IMR-90 (cell line): ENCODE data around the gene DGKQ. TPM values are rescaled to one million over a fixed set of nuclear protein-coding genes. Genes with fewer than 3 reads are reported as not detected.
A peak's percentile ranks its signal among the peaks of the same experiment; 100 is the strongest.

Experiments used
- ATAC-seq: fragments of 200-7000 bp; cut with Tn5 transposase; 2 replicates; pipeline ENCODE4 v1.9.1; 2020; ENCODE audit warnings: low read depth, mild to moderate bottlenecking, moderate library complexity
- BruUV-seq: library from RNA; stranded (reverse); fragments of 400-500 nt; replicated peaks from 2 replicates; lab custom pipeline; 2021; lab: Mats Ljungman, UMichigan
- CTCF ChIA-PET: fragments of 300-600 bp; formaldehyde crosslinking; extraction: SDS; loops from one replicate; lab custom pipeline; 2021; ENCODE audit warnings: antibody characterized with exemption; lab: Yijun Ruan, JAX
- POLR2A ChIA-PET: fragments of 300-600 bp; sonication (Branson Sonifier 250); formaldehyde crosslinking; loops from one replicate; lab custom pipeline; 2022; ENCODE audit warnings: antibody characterized with exemption; ENCODE audit not compliant: unreplicated experiment; lab: Charles Lee
- DNase-seq: peaks from one replicate; pipeline ENCODE4 v3.0.0; 2013
- H2AFZ ChIP-seq: replicated peaks from 2 replicates; pipeline ENCODE3; 2013; ENCODE audit warnings: low read length, mild to moderate bottlenecking; ENCODE audit not compliant: poor library complexity
- H2AK5ac ChIP-seq: 2 replicates; pipeline ENCODE4 v1.6.1; 2013; ENCODE audit warnings: low read depth, low read length, inconsistent platforms
- H2AK9ac ChIP-seq: replicated peaks from 2 replicates; pipeline ENCODE3; 2013; ENCODE audit warnings: mild to moderate bottlenecking, low read depth, low read length, moderate library complexity; ENCODE audit not compliant: poor library complexity
- H2BK120ac ChIP-seq: 2 replicates; pipeline ENCODE4 v1.6.1; 2013; ENCODE audit warnings: low read depth, low read length, inconsistent platforms
- H2BK15ac ChIP-seq: 3 replicates; pipeline ENCODE4 v1.6.1; 2013; ENCODE audit warnings: low read depth, low read length, inconsistent platforms
- H2BK20ac ChIP-seq: 2 replicates; pipeline ENCODE4 v1.6.1; 2013; ENCODE audit warnings: low read depth, mild to moderate bottlenecking, inconsistent platforms, low read length, moderate library complexity
- H2BK5ac ChIP-seq: 2 replicates; pipeline ENCODE4 v1.6.1; 2013; ENCODE audit warnings: mild to moderate bottlenecking, low read depth, low read length, inconsistent platforms; ENCODE audit not compliant: poor library complexity, severe bottlenecking
- H3K14ac ChIP-seq: replicated peaks from 2 replicates; pipeline ENCODE4 v1.6.1; 2013; ENCODE audit warnings: low read depth, low read length, inconsistent platforms
- H3K18ac ChIP-seq: 2 replicates; pipeline ENCODE4 v1.6.1; 2013; ENCODE audit warnings: low read depth, low read length, control low read depth
- H3K23ac ChIP-seq: 2 replicates; pipeline ENCODE4 v1.6.1; 2013; ENCODE audit warnings: low read depth, low read length, inconsistent platforms
- H3K27ac ChIP-seq: 2 replicates; pipeline ENCODE4 v1.5.1; 2013; ENCODE audit warnings: mild to moderate bottlenecking, control low read depth, low read length; ENCODE audit not compliant: insufficient read depth
- H3K27me3 ChIP-seq: 2 replicates; pipeline ENCODE4 v1.6.1; 2013; ENCODE audit warnings: low read length; ENCODE audit not compliant: control insufficient read depth, insufficient read depth
- H3K36me3 ChIP-seq: 2 replicates; pipeline ENCODE4 v1.6.1; 2013; ENCODE audit warnings: low read length, mixed read lengths; ENCODE audit not compliant: control insufficient read depth, insufficient read depth
- H3K4ac ChIP-seq: 2 replicates; pipeline ENCODE4 v1.6.1; 2013; ENCODE audit warnings: low read depth, low read length, inconsistent platforms
- H3K4me1 ChIP-seq: 2 replicates; pipeline ENCODE4 v1.6.1; 2013; ENCODE audit warnings: low read length, mixed read lengths; ENCODE audit not compliant: control insufficient read depth, insufficient read depth
- H3K4me2 ChIP-seq: 2 replicates; pipeline ENCODE4 v1.6.1; 2013; ENCODE audit warnings: low read depth, mild to moderate bottlenecking, control low read depth, low read length, moderate library complexity
- H3K4me3 ChIP-seq: 2 replicates; pipeline ENCODE4 v1.5.1; 2013; ENCODE audit warnings: low read depth, mild to moderate bottlenecking, control low read depth, low read length, moderate library complexity; ENCODE audit not compliant: insufficient read depth
- H3K56ac ChIP-seq: 2 replicates; pipeline ENCODE4 v1.6.1; 2013; ENCODE audit warnings: low read length, inconsistent platforms; ENCODE audit not compliant: insufficient read depth; ENCODE audit errors: extremely low read depth
- H3K79me1 ChIP-seq, 2 experiments: 2 replicates each; pipeline ENCODE4 v1.6.1; 2013; ENCODE audit warnings: low read length in 2 of 2, inconsistent platforms in 1 of 2, low read depth in 1 of 2
- H3K9ac ChIP-seq: 2 replicates; pipeline ENCODE4 v1.6.1; 2013; ENCODE audit warnings: low read depth, low read length, control low read depth
- H3K9me1 ChIP-seq: 2 replicates; pipeline ENCODE4 v1.6.1; 2013; ENCODE audit warnings: low read length, inconsistent platforms; ENCODE audit not compliant: insufficient read depth
- H3K9me3 ChIP-seq: 2 replicates; pipeline ENCODE4 v1.6.1; 2013; ENCODE audit warnings: low read length; ENCODE audit not compliant: control insufficient read depth, insufficient read depth
- H4K20me1 ChIP-seq: 2 replicates; pipeline ENCODE4 v1.6.1; 2013; ENCODE audit warnings: low read length, inconsistent platforms; ENCODE audit not compliant: insufficient read depth
- H4K5ac ChIP-seq: 2 replicates; pipeline ENCODE4 v1.6.1; 2013; ENCODE audit warnings: mild to moderate bottlenecking, low read depth, low read length, control low read depth
- H4K8ac ChIP-seq, 2 experiments: 2 replicates each; pipeline ENCODE4 v1.6.1; 2013; ENCODE audit warnings: low read depth in 2 of 2, low read length in 2 of 2, control low read depth in 1 of 2, inconsistent platforms in 1 of 2
- H4K91ac ChIP-seq: 2 replicates; pipeline ENCODE4 v1.6.1; 2013; ENCODE audit warnings: low read depth, low read length, inconsistent platforms; ENCODE audit not compliant: insufficient read depth
- BHLHE40 ChIP-seq: fragments of 150-350 bp; IDR thresholded peaks from 2 replicates; pipeline ENCODE4 v1.6.1; 2016; ENCODE audit warnings: mild to moderate bottlenecking, low read depth, low read length
- CEBPB ChIP-seq: IDR thresholded peaks from 2 replicates; pipeline ENCODE4 v1.6.1; 2012; ENCODE audit warnings: low read depth, low read length, improper control_type of control experiment
- CHD1 ChIP-seq: IDR thresholded peaks from 2 replicates; pipeline ENCODE4 v1.6.1; 2012; ENCODE audit warnings: low read depth, low read length, improper control_type of control experiment
- ELK1 ChIP-seq: fragments of 150-350 bp; IDR thresholded peaks from 2 replicates; pipeline ENCODE4 v1.6.1; 2016; ENCODE audit warnings: low read depth, mild to moderate bottlenecking, low read length, moderate library complexity, borderline replicate concordance
- FOS ChIP-seq: fragments of 150-350 bp; IDR thresholded peaks from 2 replicates; pipeline ENCODE4 v1.6.1; 2016; ENCODE audit warnings: low read depth, low read length
- MAFK ChIP-seq: IDR thresholded peaks from 2 replicates; pipeline ENCODE4 v1.6.1; 2012; ENCODE audit warnings: low read depth, low read length, improper control_type of control experiment
- MAZ ChIP-seq: IDR thresholded peaks from 2 replicates; pipeline ENCODE4 v1.6.1; 2012; ENCODE audit warnings: low read depth, mild to moderate bottlenecking, low read length, improper control_type of control experiment, moderate library complexity, borderline replicate concordance
- MXI1 ChIP-seq: IDR thresholded peaks from 2 replicates; pipeline ENCODE4 v1.6.1; 2012; ENCODE audit warnings: low read depth, mild to moderate bottlenecking, low read length, moderate library complexity, borderline replicate concordance
- NFE2L2 ChIP-seq: fragments of 150-350 bp; IDR thresholded peaks from 2 replicates; pipeline ENCODE4 v1.6.1; 2016; ENCODE audit warnings: low read depth, mild to moderate bottlenecking, low read length
- RCOR1 ChIP-seq: IDR thresholded peaks from 2 replicates; pipeline ENCODE4 v1.6.1; 2012; ENCODE audit warnings: mild to moderate bottlenecking, low read length, improper control_type of control experiment; ENCODE audit not compliant: insufficient replicate concordance
- RFX5 ChIP-seq: IDR thresholded peaks from 2 replicates; pipeline ENCODE4 v1.8.0; 2012; ENCODE audit warnings: low read depth, mild to moderate bottlenecking, low read length, moderate library complexity
- SMC3 ChIP-seq: fragments of 150-350 bp; IDR thresholded peaks from 2 replicates; pipeline ENCODE4 v1.6.1; 2016; ENCODE audit warnings: low read depth, mild to moderate bottlenecking, antibody characterized with exemption, low read length, moderate library complexity
- USF2 ChIP-seq: fragments of 150-350 bp; IDR thresholded peaks from 2 replicates; pipeline ENCODE4 v1.6.1; 2017; ENCODE audit warnings: mild to moderate bottlenecking, antibody characterized with exemption, low read length, low read depth
- WGBS, 2 experiments: methylation state at CpG; one replicate each; pipeline versions ENCODE4 v1.1.5 to v1.1.7; 2013; ENCODE audit warnings: missing lambda C conversion rate in 2 of 2; ENCODE audit not compliant: insufficient read length in 1 of 2; ENCODE audit errors: extremely low coverage in 2 of 2; 5-methylcytosine and 5-hydroxymethylcytosine counted together
- dilution Hi-C: fragments of 300-500 bp; cut with HindIII; formaldehyde crosslinking; loops from one replicate; pipeline ENCODE4 v1.14.3; 2018; ENCODE audit warnings: low sequenced_read_pairs; ENCODE audit not compliant: unreplicated experiment
- in situ Hi-C: fragments of 300-500 bp; cut with MboI; formaldehyde crosslinking; loops from 3 replicates; pipeline ENCODE4 v1.14.3; 2019; ENCODE audit warnings: low sequenced_read_pairs, inconsistent platforms, mixed read lengths
- intact Hi-C: fragments of 100-400 bp; cut with micrococcal nuclease; formaldehyde crosslinking; loops from 2 replicates; pipeline ENCODE4 v1.10.0; 2022
- polyA plus RNA-seq, 3 experiments: library from polyadenylated mRNA; depleted of rRNA; stranded (reverse); fragments of >200 nt; gene quantifications; 2 replicates each; pipeline ENCODE4 v1.2.3, GENCODE V29; 2012; ENCODE audit warnings: low replicate concordance in 1 of 3
- total RNA-seq: library from RNA; depleted of rRNA; stranded (reverse); fragments of >200 nt; gene quantifications from 2 replicates; pipeline ENCODE4 v1.2.3, GENCODE V29; 2012

DGKQ gene
- total and polyA plus RNA-seq, 2 of the 4 experiments (the other 2 are of a cell fraction), result 4.3 to 15.6 TPM

GRCh38 chr4:986879-987623 lies 13.7 kb upstream of the DGKQ start, which contains the start of gene IDUA (continued):
- TF ChIP-seq SMC3 (peak; percentile 15; the same call in 1 of the 2 replicates), RCOR1 (no peak), FOS (no peak)

GRCh38 chr4:986428-986878 lies 13.1 kb upstream of the DGKQ start:
- in situ Hi-C loops, result no loop called here
- Histone ChIP-seq H3K27me3 (no peaks in the 10 kb centered on the region), H2AFZ (peak overlapping the region; percentile 96), H4K5ac (peak overlapping the region; percentile 91), H3K56ac (peak overlapping the region; percentile 42; the same call in 1 of the 2 replicates), H4K20me1 (no peaks in the 10 kb centered on the region; the same call in 1 of the 2 replicates), H4K8ac (peak overlapping the region; percentile 34 to 86), H3K27ac (peak overlapping the region; percentile 81), H3K18ac (peak overlapping the region; percentile 91), H3K23ac (peak overlapping the region; percentile 94), H3K14ac (peak overlapping the region; percentile 93), H3K9ac (peak overlapping the region; percentile 94), H2BK5ac (peak overlapping the region; percentile 82), H3K4me3 (peak overlapping the region; percentile 93), H2BK20ac (no peak overlapping the region), H3K9me3 (no peaks in the 10 kb centered on the region), H2BK15ac (no peak overlapping the region; the same call in 2 of the 3 replicates), H4K91ac (peak overlapping the region; percentile 72), H3K79me1 (peaks cover 5 to 34% of the 10 kb centered on the region in 2 experiments; a peak in 1 of 4 replicates), H2AK9ac (peak overlapping the region; percentile 69), H3K4me1 (peaks cover 7% of the 10 kb centered on the region; the same call in 1 of the 2 replicates), H3K4me2 (peak overlapping the region; percentile 94), H3K4ac (peak overlapping the region; percentile 20), H3K9me1 (no peaks in the 10 kb centered on the region; the same call in 1 of the 2 replicates), H3K36me3 (peaks cover 9% of the 10 kb centered on the region; the same call in 1 of the 2 replicates), H2AK5ac (peak overlapping the region; percentile 48; the same call in 1 of the 2 replicates), H2BK120ac (no peak overlapping the region)
- intact Hi-C loops, result no loop called here
- DNase-seq, result no peak
- WGBS, 2 experiments, result 0% methylated on average over 3 of the region's 14 CpGs; no CpG with 5 or more reads in 1 of the 2 experiments
- dilution Hi-C loops, result no loop called here
- ATAC-seq, result peak; percentile 24
- no TSS peak for BruUV-seq
- ChIA-PET POLR2A (interaction anchor here (0.5 to 0.6 kb wide), 2 partner anchors 18 to 141 kb away, joined by 3 read pairs; no protein-coding TSS in a partner anchor), CTCF (no interaction called here)
- no peak for TF ChIP-seq CHD1
- no peak for TF ChIP-seq RFX5
- TF ChIP-seq NFE2L2, result no peak
- TF ChIP-seq ELK1, result no peak
- no peak for TF ChIP-seq BHLHE40
- no peak for TF ChIP-seq FOS
- TF ChIP-seq MAFK, result no peak
- TF ChIP-seq USF2, result no peak
- no peak for TF ChIP-seq RCOR1
- no peak for TF ChIP-seq SMC3
- TF ChIP-seq MAZ, result no peak
- no peak for TF ChIP-seq CEBPB
- no peak for TF ChIP-seq MXI1
